ENCODE results near the gene CFHR1. TPM values are rescaled to one million over a fixed set of nuclear protein-coding genes. Genes with fewer than 3 reads are reported as not detected.

The CFHR1 gene
- total RNA-seq: 0.16 TPM in 1 of 2 replicates, not detected in the other

GRCh38 chr1:196819531-196819930, at the start of gene CFHR1:
TSS of gene CFHR1 (plus strand) at chr1:196819731. CDS start at chr1:196819845, 114 bp downstream.

GRCh38 chr1:196774603-196775002, 44.9 kb upstream of the CFHR1 start, which contains the start of gene CFHR3:
TSS of gene CFHR3 (plus strand) at chr1:196774840. CDS start at chr1:196774887, 47 bp downstream.

Other genes with a start within 250 kb of the CFHR1 start
- 1.8 and 4.7 TPM in 2 replicates for gene KCNT2, start 211.3 kb upstream of the CFHR1 start, total RNA-seq
- gene CFH, start 167.7 kb upstream of the CFHR1 start, total RNA-seq: 27.4 and 59.4 TPM in 2 replicates
- gene CFHR3, start 44.9 kb upstream of the CFHR1 start, total RNA-seq: not detected in 2 replicates
- not detected in 2 replicates for gene CFHR4, start 68.3 kb downstream of the CFHR1 start, total RNA-seq
- not detected in 2 replicates for gene CFHR2, start 124.0 kb downstream of the CFHR1 start, total RNA-seq
- gene CFHR5, start 157.8 kb downstream of the CFHR1 start, total RNA-seq: not detected in 2 replicates
- gene F13B, start 247.5 kb downstream of the CFHR1 start, total RNA-seq: not detected in 2 replicates